Activated CD4-positive, alpha-beta T cell treated with anti-CD3 and anti-CD28 coated beads for 4 hours (primary cell): ENCODE data around the gene PCDH9.
"Not testable (repeated sequence)": the region's sequence is repeated elsewhere in the genome, so short reads cannot be mapped to it uniquely, and the experiment has no call there.

Source experiments
- DNase-seq, 2 donors: peaks; one replicate each; pipeline ENCODE4 v3.0.0-alpha.2; 2020

PCDH9 gene

GRCh38 chr13:66623129-66623820 is 606.9 kb downstream of the PCDH9 start:
- DNase-seq, result no peak

- DNase-seq, result not testable (repeated sequence)
Measured at GRCh38 chr13:66621906-66622447, 608.2 kb downstream of the PCDH9 start.

- DNase-seq, result no peak
Measured at GRCh38 chr13:66618702-66619101, 611.4 kb downstream of the PCDH9 start.

DNA sequence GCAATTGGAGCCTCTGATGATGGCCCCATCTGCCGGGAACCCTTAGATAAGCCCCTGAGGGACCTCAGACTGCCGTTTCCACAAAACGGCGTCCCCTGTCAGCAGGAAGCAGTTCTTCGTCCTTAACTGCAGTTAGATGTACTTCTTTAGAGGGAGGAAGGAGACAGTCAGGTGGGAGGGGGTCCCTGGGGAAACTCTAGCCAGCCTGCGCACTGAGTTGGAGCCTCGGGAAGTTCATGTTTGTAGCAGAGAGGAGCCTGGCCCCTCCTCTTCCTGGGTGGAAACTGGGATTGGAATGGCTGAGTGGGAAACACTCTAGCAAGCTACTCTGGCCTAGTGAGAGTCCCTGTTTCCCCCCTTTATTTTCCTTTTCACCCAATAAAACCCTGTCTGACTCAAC is 612.4 kb downstream of the PCDH9 start:
- DNase-seq, result no peak

- no peak for DNase-seq
Measured at GRCh38 chr13:66612983-66613382, 617.2 kb downstream of the PCDH9 start.

DNA sequence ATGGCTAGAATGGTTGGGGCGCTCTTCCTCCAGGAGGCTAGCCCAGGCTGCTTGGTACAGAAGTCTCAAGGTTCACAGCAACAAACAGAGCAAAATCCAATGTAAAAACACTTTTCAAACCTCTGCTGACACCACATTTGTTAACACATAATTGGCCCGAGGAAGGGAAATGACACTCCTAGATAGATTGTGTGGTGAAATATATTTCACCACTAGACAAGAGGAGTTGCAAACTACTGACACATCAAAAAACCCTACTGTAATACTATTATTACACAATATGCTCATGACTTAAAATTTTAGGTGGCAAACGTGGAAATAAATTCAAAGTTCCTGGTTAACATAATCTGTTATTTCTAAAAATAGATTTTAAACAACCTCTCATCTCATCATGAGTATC is 643.6 kb downstream of the PCDH9 start:
- DNase-seq, result no peak

DNA sequence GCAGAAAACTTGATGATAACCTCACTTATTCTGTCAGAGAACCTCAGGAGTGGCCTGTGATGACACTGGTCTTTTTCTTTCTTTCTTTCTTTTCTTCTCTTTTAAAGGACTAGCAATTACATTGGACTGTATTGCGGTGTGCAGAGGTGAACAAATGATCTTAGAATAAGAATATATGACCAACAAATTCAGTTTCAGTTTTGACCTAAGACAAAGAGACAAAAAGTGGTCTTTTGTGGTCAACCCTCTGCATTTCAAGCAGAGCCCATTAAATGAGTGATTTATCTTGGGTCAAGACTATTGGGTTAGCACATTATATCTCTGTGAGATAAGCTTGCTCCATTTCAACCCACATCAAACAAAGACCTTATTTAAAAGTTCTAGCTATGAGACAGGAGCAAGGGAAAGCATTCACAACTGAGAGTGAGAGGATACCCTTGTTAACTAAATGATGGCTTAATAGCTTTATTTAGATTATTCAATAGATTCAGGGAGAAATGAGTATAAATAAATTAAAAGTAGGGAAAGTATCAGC is 644.4 kb downstream of the PCDH9 start:
- no peak for DNase-seq

DNA sequence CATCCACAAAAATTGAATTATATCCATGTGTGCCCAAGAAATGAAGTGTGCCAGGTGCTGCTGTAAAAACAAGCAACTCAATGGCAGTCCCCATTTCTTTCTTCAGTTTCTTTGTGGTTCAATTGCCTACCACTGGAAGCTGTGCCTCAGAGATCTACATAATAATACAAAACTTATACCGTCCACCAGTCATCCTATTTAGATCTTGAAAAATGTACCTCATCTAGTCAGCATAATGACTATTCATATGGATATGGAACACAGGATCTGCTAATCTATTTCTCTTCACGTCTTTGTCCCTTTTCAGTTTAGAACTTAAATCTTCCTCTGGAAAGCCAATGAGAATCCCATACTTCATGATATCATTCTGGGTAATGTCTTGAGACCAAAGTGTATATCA is 648.5 kb downstream of the PCDH9 start:
- no peak for DNase-seq

- no peak for DNase-seq
Measured at GRCh38 chr13:66578305-66578704, 651.8 kb downstream of the PCDH9 start.

DNA sequence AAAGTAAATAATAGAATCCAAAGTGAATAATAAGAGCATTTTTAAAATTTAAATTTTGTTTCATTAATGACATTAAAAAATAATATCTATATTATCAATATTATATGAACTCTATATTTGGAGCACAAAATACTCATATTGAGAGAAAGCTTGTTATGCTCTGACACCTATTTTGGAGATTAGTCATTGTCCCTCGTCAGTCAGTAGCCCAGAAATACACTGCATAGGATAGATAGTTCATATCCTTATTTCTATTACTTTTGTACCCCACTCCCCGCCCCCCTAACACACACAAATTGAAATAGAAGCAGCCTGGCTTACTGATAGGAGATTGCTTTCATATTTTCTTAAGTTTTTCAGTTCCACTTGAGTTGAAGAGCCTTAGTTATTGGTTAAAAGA is 652.8 kb downstream of the PCDH9 start:
- no peak for DNase-seq

DNA sequence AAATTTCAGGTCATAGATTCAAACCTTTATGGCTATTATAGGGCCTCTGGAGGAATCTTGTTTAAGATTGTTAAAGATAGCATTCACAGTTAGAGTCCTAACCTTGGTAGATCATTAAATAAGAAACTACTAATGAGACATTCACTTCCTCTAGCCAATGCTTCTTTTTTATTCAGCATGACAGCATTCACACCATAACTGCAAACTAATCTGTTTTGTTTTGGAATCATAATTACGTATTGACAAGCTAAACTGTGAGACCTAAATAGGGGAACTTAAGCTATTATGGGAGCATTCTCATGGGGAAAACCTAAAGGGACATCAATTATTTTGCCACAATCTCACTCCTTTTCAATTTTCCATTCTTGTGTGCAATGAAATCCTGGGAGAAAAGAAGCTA is 653.8 kb downstream of the PCDH9 start:
- DNase-seq, result no peak

GRCh38 chr13:66574606-66575005 is 655.5 kb downstream of the PCDH9 start:
- no peak for DNase-seq

- DNase-seq, result no peak
Measured at GRCh38 chr13:66567899-66568612, 662.1 kb downstream of the PCDH9 start.

DNA sequence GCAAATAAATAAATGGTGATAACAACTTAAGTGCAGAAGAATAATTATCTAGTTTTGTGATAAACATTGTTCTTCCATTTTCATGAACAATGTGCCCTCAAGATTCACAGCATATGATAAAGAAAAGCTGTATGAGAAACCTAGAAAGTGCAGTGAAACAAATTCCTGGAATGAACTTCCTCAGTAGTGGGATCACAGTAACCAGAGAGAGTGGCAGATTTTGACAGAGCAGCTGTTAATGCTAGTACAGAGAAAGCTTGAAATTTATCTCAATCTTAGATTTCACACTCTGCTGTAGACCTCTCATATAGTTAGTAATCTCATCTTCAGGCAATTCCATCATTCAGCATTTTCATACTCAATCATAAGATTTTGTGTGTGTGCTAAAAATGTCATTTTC is 664.9 kb downstream of the PCDH9 start:
- DNase-seq, result no peak

DNA sequence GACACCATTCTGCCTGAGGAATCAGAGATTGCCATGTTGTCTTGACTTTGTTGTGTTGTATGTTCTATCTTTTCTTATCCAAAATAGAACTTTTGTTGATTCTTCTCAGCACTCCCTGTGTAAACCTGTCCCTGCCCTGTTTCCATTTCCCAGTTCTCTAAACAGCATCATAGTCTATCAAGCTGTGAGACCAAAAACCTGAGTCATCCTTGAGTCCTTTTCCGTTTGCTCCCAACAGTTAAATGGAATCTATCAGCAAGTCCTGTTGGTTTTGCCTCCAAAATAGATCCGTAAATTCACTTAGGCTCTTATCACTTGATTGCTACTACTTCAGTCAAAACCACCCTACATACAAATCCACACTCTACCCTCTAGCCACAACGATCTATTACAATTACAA is 667.1 kb downstream of the PCDH9 start:
- DNase-seq, result no peak

DNA sequence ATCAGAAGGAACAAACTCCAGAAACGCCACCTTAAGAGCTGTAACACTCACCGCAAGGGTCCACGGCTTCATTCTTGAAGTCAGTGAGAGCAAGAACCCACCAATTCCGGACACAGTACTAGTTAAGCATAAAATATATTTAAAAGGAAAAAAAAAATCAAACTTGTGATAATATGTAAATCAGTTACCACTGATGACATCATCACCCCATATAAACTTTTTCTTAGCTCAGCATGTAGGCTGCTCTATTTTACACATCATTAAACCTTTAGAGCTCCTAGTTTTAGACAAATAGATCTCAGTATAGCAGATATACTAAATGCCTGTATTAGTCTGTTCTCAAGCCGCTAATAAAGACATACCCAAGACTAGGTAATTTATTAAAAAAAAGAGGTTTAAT is 668.1 kb downstream of the PCDH9 start:
- DNase-seq, result no peak

GRCh38 chr13:66560991-66561390 is 669.1 kb downstream of the PCDH9 start:
- DNase-seq, result no peak

- no peak for DNase-seq
Measured at GRCh38 chr13:66560189-66560588, 669.9 kb downstream of the PCDH9 start.

DNA sequence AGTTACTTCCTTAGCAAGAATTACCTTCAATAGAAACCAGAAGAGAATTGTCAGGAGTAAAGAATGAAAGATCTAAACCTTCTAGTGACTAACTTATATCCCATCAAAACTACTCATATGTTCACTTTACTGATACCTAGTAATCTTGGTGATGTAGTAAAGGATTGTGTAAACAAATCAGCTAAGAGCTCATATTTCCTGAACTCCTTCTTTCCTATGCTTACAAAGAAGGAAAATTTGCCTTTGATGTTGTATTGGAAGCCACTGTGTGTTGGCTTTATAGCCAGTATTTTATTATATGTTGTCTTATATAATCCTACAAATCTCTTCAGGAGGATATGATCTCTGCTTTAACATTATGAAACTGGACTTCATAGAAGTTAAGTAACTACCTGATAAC is 671.0 kb downstream of the PCDH9 start:
- no peak for DNase-seq

DNA sequence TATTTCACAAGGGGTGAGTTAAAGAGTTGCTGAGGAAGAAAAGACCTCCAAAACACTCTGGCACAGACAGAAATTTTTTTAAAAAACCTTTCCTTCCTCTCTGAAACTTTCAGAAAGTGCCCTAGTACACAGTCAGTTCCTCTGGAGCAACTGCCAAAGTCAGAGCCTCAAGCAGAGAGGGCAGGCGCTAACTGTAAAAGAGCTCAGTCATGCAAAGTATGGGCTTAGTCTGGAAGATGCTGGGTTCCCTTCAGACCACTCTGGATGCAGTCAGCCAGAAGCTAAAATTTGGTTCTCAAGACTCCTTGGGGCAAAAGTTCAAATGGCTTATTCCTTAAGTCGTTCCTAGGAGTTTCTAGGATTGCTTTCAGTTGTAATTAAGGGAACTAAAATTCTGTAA is 671.6 kb downstream of the PCDH9 start:
- DNase-seq, result no peak

DNA sequence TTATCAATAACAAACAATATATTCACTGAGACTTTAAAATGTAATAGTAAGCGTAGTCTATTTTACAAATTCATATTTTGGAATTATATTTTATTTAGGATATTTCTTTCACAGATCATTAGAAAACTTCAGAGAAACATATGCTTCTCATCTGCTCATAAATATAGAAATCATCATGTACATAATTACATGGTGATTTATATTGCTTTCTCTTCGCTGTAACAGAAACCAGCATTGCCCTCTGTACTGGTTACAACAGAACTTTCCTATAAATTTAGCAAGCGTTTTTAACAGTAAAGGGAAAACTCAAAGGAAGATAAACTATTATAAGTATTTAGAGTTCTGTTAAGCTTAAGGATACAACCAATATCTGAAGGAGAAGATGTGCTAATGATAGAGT is 672.8 kb downstream of the PCDH9 start:
- DNase-seq, result no peak

DNA sequence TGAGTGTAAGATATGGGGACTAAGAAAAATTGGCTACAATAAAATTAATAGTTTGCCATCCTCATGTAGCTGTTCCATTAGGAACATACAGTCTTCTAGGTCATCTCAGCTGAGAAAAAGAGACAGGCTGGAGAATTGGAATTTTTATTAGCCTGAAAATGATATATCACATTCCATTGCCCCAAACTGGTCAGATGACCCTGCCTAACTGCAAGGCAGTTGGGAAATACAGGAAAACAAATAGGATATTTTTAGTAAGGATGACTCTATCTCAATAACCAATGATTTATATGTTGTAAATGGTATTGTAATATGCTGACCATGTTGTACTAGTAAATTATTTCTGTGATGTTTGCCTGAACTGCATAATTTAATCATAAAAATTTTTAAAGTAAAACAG is 673.8 kb downstream of the PCDH9 start:
- DNase-seq, result no peak

DNA sequence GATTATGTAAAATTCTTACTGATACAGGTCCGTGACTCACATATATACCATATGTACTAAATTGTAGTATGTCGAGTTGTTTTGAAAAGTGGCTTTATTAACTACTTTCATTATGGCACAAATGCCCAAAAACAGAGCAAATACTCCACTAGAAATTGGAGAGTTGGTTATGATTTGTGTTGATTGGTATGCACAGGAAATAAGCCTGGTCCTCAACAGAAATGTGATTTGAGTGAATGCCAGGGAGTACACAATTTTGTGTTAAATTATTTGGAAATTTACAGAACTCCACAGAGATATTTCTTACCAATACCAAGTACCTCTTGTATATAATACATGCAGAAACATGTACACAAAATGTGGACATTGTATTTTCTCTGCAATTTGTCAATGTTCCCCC is 676.7 kb downstream of the PCDH9 start:
- DNase-seq, result no peak

DNA sequence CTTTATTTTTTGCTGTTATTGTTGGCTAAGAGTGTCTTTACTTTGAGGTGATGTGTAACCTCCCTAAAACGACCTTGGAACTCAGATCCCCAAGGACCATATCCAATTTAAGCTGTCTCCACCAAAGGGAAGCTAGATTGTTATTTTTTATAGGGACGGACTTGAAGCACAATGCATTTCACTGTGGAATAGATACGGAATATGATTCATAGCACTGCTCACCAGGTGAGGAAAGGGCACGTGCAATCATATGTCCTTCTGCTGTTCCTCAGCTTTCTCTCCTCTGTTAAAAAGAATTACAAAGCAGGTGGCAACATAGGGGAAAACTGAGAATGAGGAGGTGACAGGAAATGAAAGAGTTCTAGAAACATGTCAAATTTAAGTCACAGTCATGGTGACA is 679.0 kb downstream of the PCDH9 start:
- no peak for DNase-seq
